Neural cell (in vitro differentiated cells): ENCODE results near the gene MARK3.
A peak's percentile ranks its signal among the peaks of the same experiment; 100 is the strongest.

Source experiments
- CTCF ChIP-seq: fragments of 450-650 bp; IDR thresholded peaks from 2 replicates; pipeline ENCODE4 v1.5.1; 2014; ENCODE audit warnings: antibody characterized with exemption, mild to moderate bottlenecking, moderate library complexity; ENCODE audit not compliant: poor library complexity, severe bottlenecking
- EP300 ChIP-seq: fragments of 450-650 bp; conservative IDR thresholded peaks from 2 replicates; pipeline ENCODE4 v1.6.1; 2014; ENCODE audit warnings: antibody characterized with exemption, mild to moderate bottlenecking, moderate library complexity; ENCODE audit not compliant: poor library complexity, severe bottlenecking
- EZH2 ChIP-seq: fragments of 200-600, 300-800 bp; shearing (Covaris generic), sonication (generic); IDR thresholded peaks from 2 replicates; pipeline ENCODE4 v1.6.1; 2014; ENCODE audit warnings: antibody characterized with exemption, low read length, borderline replicate concordance, mild to moderate bottlenecking; ENCODE audit not compliant: insufficient read depth, poor library complexity, severe bottlenecking
- POLR2AphosphoS5 ChIP-seq: IDR thresholded peaks from 2 replicates; pipeline ENCODE4 v1.6.1; 2012
- RAD21 ChIP-seq: fragments of 450-650 bp; conservative IDR thresholded peaks from 2 replicates; pipeline ENCODE4 v1.6.1; 2014; ENCODE audit warnings: antibody characterized with exemption, mild to moderate bottlenecking, moderate library complexity
- TAF1 ChIP-seq: IDR thresholded peaks from 2 replicates; pipeline ENCODE4 v1.6.1; 2012; ENCODE audit warnings: low read depth
- TF ChIP-seq, protein P1 (sequence below): IDR thresholded peaks from 2 replicates; pipeline ENCODE4 v1.6.1; 2012; ENCODE audit warnings: borderline replicate concordance

DNA sequence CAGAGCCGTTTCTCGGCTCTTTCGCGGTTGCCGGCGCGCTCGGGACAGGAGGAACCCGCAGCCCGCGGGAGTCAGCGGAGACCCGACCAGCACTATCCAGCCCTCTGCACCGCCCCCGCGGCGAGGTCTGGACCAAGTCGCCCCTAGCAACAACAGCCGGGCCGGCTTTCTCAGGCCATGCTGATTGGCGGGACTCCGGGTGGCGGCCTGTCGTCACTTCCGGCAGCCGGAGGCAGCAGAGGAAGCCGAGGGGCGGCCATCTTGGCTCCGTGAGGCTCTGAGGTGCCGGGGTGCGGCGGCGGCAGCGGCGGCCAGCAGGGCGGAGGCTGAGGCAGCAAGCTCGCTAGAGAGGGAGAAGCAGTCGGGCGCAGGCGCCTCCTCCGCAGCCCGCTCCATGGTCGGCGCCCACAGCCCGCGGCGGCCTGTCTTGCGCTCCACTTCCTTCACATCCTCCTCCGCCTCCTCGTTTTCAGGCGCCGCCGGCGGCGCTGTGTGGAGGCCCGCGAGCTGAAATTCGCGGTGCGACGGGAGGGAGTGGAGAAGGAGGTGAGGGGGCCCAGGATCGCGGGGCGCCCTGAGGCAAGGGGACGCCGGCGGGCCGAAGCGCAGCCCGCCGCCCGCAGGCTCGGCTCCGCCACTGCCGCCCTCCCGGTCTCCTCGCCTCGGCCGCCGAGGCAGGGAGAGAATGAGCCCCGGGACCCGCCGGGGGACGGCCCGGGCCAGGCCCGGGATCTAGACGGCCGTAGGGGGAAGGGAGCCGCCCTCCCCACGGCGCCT lies at the start of gene MARK3:
- TF ChIP-seq CTCF, result peak; percentile 55
- peak; percentile 83 for TF ChIP-seq EP300
- TF ChIP-seq, protein P1, sequence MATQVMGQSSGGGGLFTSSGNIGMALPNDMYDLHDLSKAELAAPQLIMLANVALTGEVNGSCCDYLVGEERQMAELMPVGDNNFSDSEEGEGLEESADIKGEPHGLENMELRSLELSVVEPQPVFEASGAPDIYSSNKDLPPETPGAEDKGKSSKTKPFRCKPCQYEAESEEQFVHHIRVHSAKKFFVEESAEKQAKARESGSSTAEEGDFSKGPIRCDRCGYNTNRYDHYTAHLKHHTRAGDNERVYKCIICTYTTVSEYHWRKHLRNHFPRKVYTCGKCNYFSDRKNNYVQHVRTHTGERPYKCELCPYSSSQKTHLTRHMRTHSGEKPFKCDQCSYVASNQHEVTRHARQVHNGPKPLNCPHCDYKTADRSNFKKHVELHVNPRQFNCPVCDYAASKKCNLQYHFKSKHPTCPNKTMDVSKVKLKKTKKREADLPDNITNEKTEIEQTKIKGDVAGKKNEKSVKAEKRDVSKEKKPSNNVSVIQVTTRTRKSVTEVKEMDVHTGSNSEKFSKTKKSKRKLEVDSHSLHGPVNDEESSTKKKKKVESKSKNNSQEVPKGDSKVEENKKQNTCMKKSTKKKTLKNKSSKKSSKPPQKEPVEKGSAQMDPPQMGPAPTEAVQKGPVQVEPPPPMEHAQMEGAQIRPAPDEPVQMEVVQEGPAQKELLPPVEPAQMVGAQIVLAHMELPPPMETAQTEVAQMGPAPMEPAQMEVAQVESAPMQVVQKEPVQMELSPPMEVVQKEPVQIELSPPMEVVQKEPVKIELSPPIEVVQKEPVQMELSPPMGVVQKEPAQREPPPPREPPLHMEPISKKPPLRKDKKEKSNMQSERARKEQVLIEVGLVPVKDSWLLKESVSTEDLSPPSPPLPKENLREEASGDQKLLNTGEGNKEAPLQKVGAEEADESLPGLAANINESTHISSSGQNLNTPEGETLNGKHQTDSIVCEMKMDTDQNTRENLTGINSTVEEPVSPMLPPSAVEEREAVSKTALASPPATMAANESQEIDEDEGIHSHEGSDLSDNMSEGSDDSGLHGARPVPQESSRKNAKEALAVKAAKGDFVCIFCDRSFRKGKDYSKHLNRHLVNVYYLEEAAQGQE, result peak; percentile 84
- TF ChIP-seq EZH2, result no peak
- peak; percentile 94 for TF ChIP-seq TAF1
- TF ChIP-seq POLR2AphosphoS5, result peak; percentile 95
- TF ChIP-seq RAD21, result no peak
